H1 (cell line): Measurements from ENCODE around the gene SPHK1. TPM values are rescaled to one million over a fixed set of nuclear protein-coding genes. Genes with fewer than 3 reads are reported as not detected.

Experiments
- SIX5 ChIP-seq: IDR thresholded peaks from 2 replicates; pipeline ENCODE4 v1.6.1; 2011; ENCODE audit warnings: mild to moderate bottlenecking, low read depth, low read length
- TCF12 ChIP-seq: IDR thresholded peaks from 2 replicates; pipeline ENCODE4 v1.6.1; 2011; ENCODE audit warnings: low read depth, mild to moderate bottlenecking, low read length
- polyA plus RNA-seq, 7 experiments: library from polyadenylated mRNA; depleted of rRNA in 3 of 7; stranded (reverse) in 5 of 7; unstranded in 2 of 7; fragments of >200 nt in 5 of 7; fragments of 200-250 nt in 2 of 7; gene quantifications; 1 replicate in 5 of 7; 2 replicates in 1 of 7; 4 replicates in 1 of 7; pipeline versions ENCODE4 v1.2.1 to v1.2.3, GENCODE V29; 2011 to 2013; ENCODE audit warnings: missing spikeins in 2 of 7, mixed read lengths in 2 of 7
- total RNA-seq: library from RNA; stranded (reverse); fragmentation: NEBNext Ultra II Directional; extraction: Animal tissue kit (Norgen Biotek cat#: 25700); gene quantifications from 2 replicates; pipeline ENCODE4 v1.2.1, GENCODE V29; 2021

SPHK1 gene
- total and polyA plus RNA-seq, 2 of the 8 experiments (the other 6 are each of a cell fraction or from before 2014, with no cell fraction given) = 2.4 TPM

DNA sequence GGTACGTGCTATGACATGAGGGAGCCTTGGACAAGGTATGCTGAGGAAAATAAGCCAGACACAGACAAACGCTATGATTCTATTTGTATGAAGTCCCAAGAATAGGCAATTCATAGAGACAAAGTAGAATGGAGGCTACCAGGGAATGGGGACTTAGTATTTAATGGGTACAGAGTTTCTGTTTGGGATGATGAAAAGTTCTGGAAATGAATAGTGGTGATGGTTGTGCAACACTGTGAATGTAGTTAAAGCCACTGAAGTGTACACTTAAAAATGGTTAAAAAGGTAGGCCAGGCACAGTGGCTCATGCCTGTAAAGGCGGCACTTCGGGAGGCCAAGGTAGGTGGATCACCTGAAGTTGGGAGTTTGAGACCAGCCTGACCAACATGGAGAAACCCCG, 33.9 kb upstream of the SPHK1 start (continued):
- TF ChIP-seq TCF12 (no peak), SIX5 (no peak)
